Karpas-422 (cell line): ENCODE data around the gene FBXO42. TPM values are rescaled to one million over a fixed set of nuclear protein-coding genes. Genes with fewer than 3 reads are reported as not detected.
"Not testable (repeated sequence)": the region's sequence is repeated elsewhere in the genome, so short reads cannot be mapped to it uniquely, and the experiment has no call there.

Source experiments
- DNase-seq: peaks from one replicate; pipeline ENCODE4 v3.0.0-alpha.2; 2015
- H2AFZ ChIP-seq: fragments of 200-600 bp; sonication (generic); 2 replicates; pipeline ENCODE4 v1.6.1; 2014; ENCODE audit warnings: antibody characterized with exemption, low read length, mixed read lengths
- H3K27ac ChIP-seq: fragments of 200-600 bp; sonication (generic); 2 replicates; pipeline ENCODE4 v1.5.1; 2014; ENCODE audit warnings: mild to moderate bottlenecking, low read length, moderate library complexity
- H3K27me3 ChIP-seq: fragments of 200-600 bp; sonication (generic); 2 replicates; pipeline ENCODE4 v1.6.1; 2014; ENCODE audit warnings: low read length, mixed read lengths
- H3K36me3 ChIP-seq: fragments of 200-600 bp; sonication (generic); 2 replicates; pipeline ENCODE4 v1.6.1; 2014; ENCODE audit warnings: low read length, mixed read lengths; ENCODE audit not compliant: insufficient read depth
- H3K4me1 ChIP-seq: fragments of 200-600 bp; sonication (generic); 2 replicates; pipeline ENCODE4 v1.6.1; 2014; ENCODE audit warnings: mild to moderate bottlenecking, low read length, mixed read lengths
- H3K4me2 ChIP-seq: fragments of 200-600 bp; sonication (generic); 2 replicates; pipeline ENCODE4 v1.6.1; 2014; ENCODE audit warnings: low read length, low read depth, mild to moderate bottlenecking; ENCODE audit not compliant: poor library complexity, severe bottlenecking
- H3K4me3 ChIP-seq: fragments of 200-600 bp; sonication (generic); 2 replicates; pipeline ENCODE4 v1.5.1; 2014; ENCODE audit warnings: mild to moderate bottlenecking, antibody characterized with exemption, low read length, mixed read lengths
- H3K79me2 ChIP-seq: fragments of 200-600 bp; sonication (generic); 2 replicates; pipeline ENCODE4 v1.6.1; 2014; ENCODE audit warnings: mild to moderate bottlenecking, low read length, mixed read lengths
- H3K9ac ChIP-seq: fragments of 200-600 bp; sonication (generic); 2 replicates; pipeline ENCODE4 v1.6.0; 2014; ENCODE audit warnings: low read length
- H3K9me2 ChIP-seq: fragments of 200-600 bp; sonication (generic), shearing (Covaris generic); replicated peaks from 2 replicates; pipeline ENCODE4 v1.6.0; 2014; ENCODE audit warnings: mild to moderate bottlenecking, low read length, moderate library complexity; ENCODE audit not compliant: insufficient read depth
- H3K9me3 ChIP-seq: fragments of 300-700, 200-600 bp; sonication (generic); 2 replicates; pipeline ENCODE4 v1.6.1; 2014; ENCODE audit warnings: low read length, mixed read lengths
- H4K20me1 ChIP-seq: fragments of 200-600 bp; sonication (generic); 2 replicates; pipeline ENCODE4 v1.6.1; 2014; ENCODE audit warnings: mild to moderate bottlenecking, antibody characterized with exemption, low read length, low read depth; ENCODE audit not compliant: insufficient read depth
- total RNA-seq: library from RNA; depleted of rRNA; stranded (reverse); fragments of >200 nt; shearing (Covaris generic); gene quantifications from 2 replicates; pipeline ENCODE4 v1.2.3, GENCODE V29; 2014; ENCODE audit warnings: low replicate concordance

Gene FBXO42
- total RNA-seq, 1 experiment from 2014 or later: 31.7 TPM

- Histone ChIP-seq H3K9me3 (no peaks in the 10 kb centered on the region), H3K4me2 (no peak overlapping the region), H3K4me1 (no peaks in the 10 kb centered on the region), H3K9me2 (no peaks in the 10 kb centered on the region), H2AFZ (no peak overlapping the region), H3K36me3 (no peaks in the 10 kb centered on the region), H3K9ac (no peak overlapping the region), H3K4me3 (no peak overlapping the region), H3K79me2 (no peaks in the 10 kb centered on the region), H4K20me1 (no peaks in the 10 kb centered on the region), H3K27ac (no peak overlapping the region), H3K27me3 (no peaks in the 10 kb centered on the region)
- DNase-seq: no peak
Observed at GRCh38 chr1:16218014-16218673, 134.1 kb downstream of the FBXO42 start.

DNA sequence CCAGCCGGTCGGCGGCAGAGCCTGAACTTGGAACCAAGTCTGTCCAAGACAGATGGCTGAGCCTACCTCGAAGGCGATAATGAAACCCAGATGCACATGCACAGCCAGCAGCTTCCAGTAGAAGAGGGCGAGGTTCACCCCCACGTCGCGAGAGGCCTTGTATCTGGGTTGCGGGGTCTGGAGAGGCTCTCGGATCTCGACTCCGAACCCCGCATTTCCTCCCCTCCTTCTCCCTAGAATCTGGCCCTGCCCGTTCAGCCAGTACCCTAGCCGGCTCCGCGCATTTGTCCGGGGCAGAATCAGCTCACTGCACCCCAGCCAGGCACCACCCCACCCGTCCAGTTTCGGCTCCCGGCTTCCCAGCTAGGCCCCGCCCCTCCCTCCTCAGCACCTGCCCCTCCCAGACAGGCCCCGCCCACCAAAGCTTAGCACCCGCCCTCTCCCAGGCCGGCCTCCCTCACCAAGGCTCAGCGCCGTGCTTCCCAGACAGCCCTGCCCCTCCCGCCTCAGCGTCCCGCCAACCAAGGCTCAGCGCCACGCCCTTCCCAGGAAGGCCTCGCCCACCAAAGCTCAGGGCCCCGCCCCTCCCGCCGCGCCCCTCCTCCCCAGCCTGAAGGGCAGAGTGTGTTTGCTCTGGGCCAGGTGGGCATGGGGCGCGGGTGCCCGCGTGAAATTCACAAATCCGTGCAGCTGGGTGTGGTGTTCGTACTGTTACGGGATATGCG, 135.1 kb downstream of the FBXO42 start:
- H3K27me3 ChIP-seq: no peaks in the 10 kb centered on the region
- H3K27ac ChIP-seq: no peak overlapping the region
- no peaks in the 10 kb centered on the region for H3K79me2 ChIP-seq
- no peaks in the 10 kb centered on the region for H3K9me3 ChIP-seq
- H3K9ac ChIP-seq: no peak overlapping the region
- no peaks in the 10 kb centered on the region for H3K36me3 ChIP-seq
- DNase-seq: peak; percentile 97
- H3K4me3 ChIP-seq: no peak overlapping the region
- no peak overlapping the region for H3K4me2 ChIP-seq
- no peaks in the 10 kb centered on the region for H3K9me2 ChIP-seq
- H3K4me1 ChIP-seq: no peaks in the 10 kb centered on the region
- H2AFZ ChIP-seq: no peak overlapping the region
- no peaks in the 10 kb centered on the region for H4K20me1 ChIP-seq

GRCh38 chr1:16215882-16216753, 136.2 kb downstream of the FBXO42 start:
- Histone ChIP-seq H3K4me1 (no peaks in the 10 kb centered on the region), H3K4me3 (no peak overlapping the region), H4K20me1 (no peaks in the 10 kb centered on the region), H3K27ac (no peak overlapping the region), H3K9ac (no peak overlapping the region), H2AFZ (no peak overlapping the region), H3K9me3 (no peaks in the 10 kb centered on the region), H3K9me2 (no peaks in the 10 kb centered on the region), H3K79me2 (no peaks in the 10 kb centered on the region), H3K4me2 (no peak overlapping the region), H3K27me3 (no peaks in the 10 kb centered on the region), H3K36me3 (no peaks in the 10 kb centered on the region)
- DNase-seq: peak; percentile 80

DNA sequence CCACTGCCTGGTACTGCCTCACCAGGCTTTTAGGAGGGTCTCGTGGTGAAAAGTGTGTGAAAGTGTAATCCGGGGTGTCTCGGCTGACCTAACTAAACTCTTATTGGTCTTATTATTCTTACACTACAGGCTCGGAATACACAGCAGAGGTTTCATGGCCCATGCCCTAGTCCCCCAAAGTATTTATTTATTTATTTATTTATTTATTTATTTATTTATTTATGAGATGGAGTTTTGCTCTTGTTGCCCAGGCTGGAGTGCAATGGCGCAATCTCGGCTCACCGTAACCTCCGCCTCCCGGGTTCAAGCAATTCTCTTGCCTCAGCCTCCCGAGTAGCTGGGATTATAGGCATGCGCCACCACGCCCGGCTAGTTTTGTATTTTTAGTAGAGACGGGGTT, 137.0 kb downstream of the FBXO42 start:
- not testable (repeated sequence) for H3K4me3 ChIP-seq, H3K79me2 ChIP-seq, H3K9me3 ChIP-seq, H3K36me3 ChIP-seq, H2AFZ ChIP-seq, H3K27me3 ChIP-seq, H3K9ac ChIP-seq, H3K4me1 ChIP-seq, DNase-seq, H3K4me2 ChIP-seq, H3K9me2 ChIP-seq, H4K20me1 ChIP-seq, H3K27ac ChIP-seq

DNA sequence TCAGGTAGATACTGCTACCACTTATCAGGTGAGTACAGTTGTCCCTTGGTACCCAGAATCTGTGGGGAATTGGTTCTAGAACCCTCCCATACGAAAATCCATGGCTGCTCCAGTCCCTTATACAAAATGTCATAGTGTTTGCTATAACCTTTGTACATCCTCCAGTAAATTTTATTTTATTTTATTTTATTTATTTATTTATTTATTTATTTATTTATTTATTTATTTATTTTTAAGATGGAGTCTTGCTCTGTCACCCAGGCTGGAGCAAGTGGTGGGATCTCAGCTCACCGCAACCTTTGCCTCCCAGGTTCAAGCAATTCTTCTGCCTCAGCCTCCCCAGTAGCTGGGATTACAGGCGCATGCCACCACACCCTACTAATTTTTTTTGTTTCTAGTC, 138.7 kb downstream of the FBXO42 start:
- not testable (repeated sequence) for DNase-seq, H3K27ac ChIP-seq, H2AFZ ChIP-seq, H3K9me2 ChIP-seq, H3K4me3 ChIP-seq, H3K4me2 ChIP-seq, H3K27me3 ChIP-seq, H3K9ac ChIP-seq, H3K79me2 ChIP-seq, H3K9me3 ChIP-seq, H3K36me3 ChIP-seq, H4K20me1 ChIP-seq, H3K4me1 ChIP-seq

- H3K9ac ChIP-seq: no peak overlapping the region
- no peaks in the 10 kb centered on the region for H3K4me1 ChIP-seq
- H3K79me2 ChIP-seq: no peaks in the 10 kb centered on the region
- H3K9me3 ChIP-seq: no peaks in the 10 kb centered on the region
- H3K4me2 ChIP-seq: no peak overlapping the region
- no peak overlapping the region for H2AFZ ChIP-seq
- H3K27ac ChIP-seq: no peak overlapping the region
- no peak for DNase-seq
- no peaks in the 10 kb centered on the region for H3K9me2 ChIP-seq
- no peak overlapping the region for H3K4me3 ChIP-seq
- no peaks in the 10 kb centered on the region for H4K20me1 ChIP-seq
- no peaks in the 10 kb centered on the region for H3K36me3 ChIP-seq
- no peaks in the 10 kb centered on the region for H3K27me3 ChIP-seq
Observed at GRCh38 chr1:16213013-16213412, 139.3 kb downstream of the FBXO42 start.

- no peak within 1 kb of the TSS for H3K4me2 ChIP-seq
- no peak within 1 kb of the TSS for H2AFZ ChIP-seq
- no peaks in the 10 kb centered on the region for H3K36me3 ChIP-seq
- H3K27me3 ChIP-seq: no peaks in the 10 kb centered on the region
- H4K20me1 ChIP-seq: no peaks in the 10 kb centered on the region
- no peaks in the 10 kb centered on the region for H3K79me2 ChIP-seq
- peaks cover 1% of the 10 kb centered on the region for H3K4me1 ChIP-seq
- H3K9ac ChIP-seq: no peak within 1 kb of the TSS
- no peaks in the 10 kb centered on the region for H3K9me3 ChIP-seq
- H3K9me2 ChIP-seq: no peaks in the 10 kb centered on the region
- DNase-seq: no peak
- no peak within 1 kb of the TSS for H3K4me3 ChIP-seq
- H3K27ac ChIP-seq: no peak within 1 kb of the TSS
Observed at GRCh38 chr1:16212251-16212961, 139.9 kb downstream of the FBXO42 start, which contains the start of gene ARHGEF19. Gene ARHGEF19, minus strand, starts transcription at chr1:16212652. Its CDS starts 3,598 bp downstream, at chr1:16209054.
